H9 (cell line): Measurements from ENCODE around the gene CACNG8. TPM values are rescaled to one million over a fixed set of nuclear protein-coding genes. Genes with fewer than 3 reads are reported as not detected.

Experiments used
- DNase-seq: peaks from one replicate; pipeline ENCODE4 v3.0.0-alpha.2; 2017
- H2AFZ ChIP-seq: one replicate; pipeline ENCODE4 v1.6.1; 2013; ENCODE audit warnings: mild to moderate bottlenecking, low read length, control low read depth, moderate library complexity
- H2AK5ac ChIP-seq: 2 replicates; pipeline ENCODE4 v1.6.1; 2013; ENCODE audit warnings: low read length, control low read depth, mixed read lengths; ENCODE audit not compliant: insufficient read length
- H2BK120ac ChIP-seq: one replicate; pipeline ENCODE4 v1.6.1; 2013; ENCODE audit warnings: low read depth, mild to moderate bottlenecking, low read length, control low read depth, inconsistent platforms; ENCODE audit not compliant: poor library complexity, severe bottlenecking
- H2BK12ac ChIP-seq: 2 replicates; pipeline ENCODE4 v1.6.1; 2013; ENCODE audit warnings: low read length, control low read depth, mixed read lengths, low read depth; ENCODE audit not compliant: insufficient read length
- H2BK15ac ChIP-seq: 2 replicates; pipeline ENCODE4 v1.6.1; 2013; ENCODE audit warnings: low read depth, low read length, control low read depth
- H2BK20ac ChIP-seq: one replicate; pipeline ENCODE4 v1.6.1; 2013; ENCODE audit warnings: low read depth, mild to moderate bottlenecking, low read length, control low read depth, inconsistent platforms; ENCODE audit not compliant: poor library complexity, severe bottlenecking
- H2BK5ac ChIP-seq: 2 replicates; pipeline ENCODE4 v1.6.1; 2013; ENCODE audit warnings: low read length, control low read depth, mixed read lengths; ENCODE audit not compliant: insufficient read length
- H3K14ac ChIP-seq: 2 replicates; pipeline ENCODE4 v1.6.1; 2013; ENCODE audit warnings: low read length, control low read depth; ENCODE audit not compliant: insufficient read depth
- H3K18ac ChIP-seq: 2 replicates; pipeline ENCODE4 v1.6.1; 2013; ENCODE audit warnings: low read depth, mild to moderate bottlenecking, mixed read lengths, low read length, control low read depth; ENCODE audit not compliant: insufficient read length
- H3K23ac ChIP-seq: 2 replicates; pipeline ENCODE4 v1.6.1; 2013; ENCODE audit warnings: low read length, control low read depth, mixed read lengths, low read depth; ENCODE audit not compliant: insufficient read length
- H3K23me2 ChIP-seq: 2 replicates; pipeline ENCODE4 v1.6.1; 2013; ENCODE audit warnings: low read depth, mild to moderate bottlenecking, mixed read lengths, low read length, control low read depth; ENCODE audit not compliant: insufficient read length, poor library complexity, severe bottlenecking
- H3K27ac ChIP-seq: 2 replicates; pipeline ENCODE4 v1.5.1; 2013; ENCODE audit warnings: low read length, control low read depth, mixed read lengths, low read depth; ENCODE audit not compliant: insufficient read length
- H3K27me3 ChIP-seq: 2 replicates; pipeline ENCODE4 v1.6.1; 2013; ENCODE audit warnings: low read length, control low read depth, inconsistent platforms; ENCODE audit not compliant: insufficient read depth
- H3K4ac ChIP-seq: 2 replicates; pipeline ENCODE4 v1.6.1; 2013; ENCODE audit warnings: low read depth, mild to moderate bottlenecking, control low read depth, inconsistent platforms, low read length, moderate library complexity
- H3K4me1 ChIP-seq: 2 replicates; pipeline ENCODE4 v1.6.1; 2013; ENCODE audit warnings: low read length, control low read depth, inconsistent platforms; ENCODE audit not compliant: insufficient read depth
- H3K4me2 ChIP-seq: 2 replicates; pipeline ENCODE4 v1.6.1; 2013; ENCODE audit warnings: low read length, control low read depth, mixed read lengths; ENCODE audit not compliant: insufficient read length, insufficient read depth
- H3K56ac ChIP-seq: 2 replicates; pipeline ENCODE4 v1.6.1; 2013; ENCODE audit warnings: low read depth, mild to moderate bottlenecking, mixed read lengths, low read length, control low read depth; ENCODE audit not compliant: insufficient read length
- H3K79me1 ChIP-seq: 2 replicates; pipeline ENCODE4 v1.6.1; 2013; ENCODE audit warnings: low read depth, mild to moderate bottlenecking, moderate library complexity, low read length, control low read depth, inconsistent platforms; ENCODE audit not compliant: insufficient read depth, poor library complexity, severe bottlenecking
- H3K79me2 ChIP-seq: 2 replicates; pipeline ENCODE4 v1.6.1; 2013; ENCODE audit warnings: low read length, control low read depth, inconsistent platforms; ENCODE audit not compliant: insufficient read depth
- H3K9ac ChIP-seq: 2 replicates; pipeline ENCODE4 v1.6.1; 2013; ENCODE audit warnings: low read length, control low read depth, mixed read lengths; ENCODE audit not compliant: insufficient read length; ENCODE audit errors: extremely low read depth
- H3K9me3 ChIP-seq: one replicate; pipeline ENCODE4 v1.6.1; 2013; ENCODE audit warnings: low read depth, low read length, inconsistent platforms; ENCODE audit not compliant: control insufficient read depth
- H3T11ph ChIP-seq: one replicate; pipeline ENCODE4 v1.6.1; 2013; ENCODE audit warnings: mild to moderate bottlenecking, low read length, control low read depth, inconsistent platforms
- H4K20me1 ChIP-seq: one replicate; pipeline ENCODE4 v1.6.1; 2013; ENCODE audit not compliant: control insufficient read depth, insufficient read length, insufficient read depth
- H4K5ac ChIP-seq: 2 replicates; pipeline ENCODE4 v1.6.1; 2013; ENCODE audit warnings: low read depth, mild to moderate bottlenecking, mixed read lengths, low read length, control low read depth; ENCODE audit not compliant: insufficient read length
- H4K8ac ChIP-seq: replicated peaks from 2 replicates; pipeline ENCODE4 v1.6.1; 2013; ENCODE audit warnings: low read length, control low read depth, mixed read lengths, low read depth; ENCODE audit not compliant: insufficient read length
- H4K91ac ChIP-seq: 2 replicates; pipeline ENCODE4 v1.6.1; 2013; ENCODE audit warnings: low read depth, mild to moderate bottlenecking, moderate library complexity, mixed read lengths, low read length, control low read depth; ENCODE audit not compliant: insufficient read length
- H3K27ac Mint-ChIP-seq, 3 experiments: 2 replicates in 2 of 3; 3 replicates in 1 of 3; pipeline ENCODE4 v1.8.0; 2020 to 2021; ENCODE audit warnings: mixed read lengths in 3 of 3, mild to moderate bottlenecking in 1 of 3, moderate library complexity in 1 of 3
- H3K27me3 Mint-ChIP-seq: 2 replicates; pipeline ENCODE4 v1.8.0; 2021; ENCODE audit warnings: low read depth, mild to moderate bottlenecking, moderate library complexity, mixed read lengths
- H3K36me3 Mint-ChIP-seq, 3 experiments: 2 replicates in 2 of 3; 3 replicates in 1 of 3; pipeline ENCODE4 v1.8.0; 2020 to 2021; ENCODE audit warnings: low read depth in 3 of 3, mixed read lengths in 3 of 3; ENCODE audit not compliant: insufficient read depth in 1 of 3
- H3K4me1 Mint-ChIP-seq, 2 experiments: 2 replicates each; pipeline ENCODE4 v1.8.0; 2020; ENCODE audit warnings: mixed read lengths in 2 of 2
- H3K4me3 Mint-ChIP-seq, 2 experiments: 2 replicates in 1 of 2; 3 replicates in 1 of 2; pipeline ENCODE4 v1.8.0; 2020 to 2021; ENCODE audit warnings: mild to moderate bottlenecking in 2 of 2, mixed read lengths in 2 of 2, moderate library complexity in 1 of 2
- H3K9me3 Mint-ChIP-seq, 2 experiments: 2 replicates in 1 of 2; 3 replicates in 1 of 2; pipeline ENCODE4 v1.8.0; 2020; ENCODE audit warnings: mild to moderate bottlenecking in 2 of 2, mixed read lengths in 2 of 2, moderate library complexity in 1 of 2
- WGBS: extraction: QIAGEN DNeasy Blood & Tissue Kit; methylation state at CpG from one replicate; pipeline ENCODE4 v1.1.7; 2013; ENCODE audit warnings: missing lambda C conversion rate, low lambda C conversion rate, mixed read lengths; ENCODE audit not compliant: insufficient read length; ENCODE audit errors: extremely low coverage; 5-methylcytosine and 5-hydroxymethylcytosine counted together
- total RNA-seq: library from RNA; stranded (reverse); gene quantifications from 2 replicates; pipeline ENCODE4 v1.2.1, GENCODE V29; 2021
- TF ChIP-seq, protein P1 (sequence below): fragments of 200-600 bp; sonication (generic); conservative IDR thresholded peaks from 3 replicates; pipeline ENCODE4 v1.8.0; 2021; ENCODE audit warnings: antibody characterized with exemption, mild to moderate bottlenecking

Gene CACNG8
- total RNA-seq, 1 experiment from 2014 or later = 7.1 TPM

DNA sequence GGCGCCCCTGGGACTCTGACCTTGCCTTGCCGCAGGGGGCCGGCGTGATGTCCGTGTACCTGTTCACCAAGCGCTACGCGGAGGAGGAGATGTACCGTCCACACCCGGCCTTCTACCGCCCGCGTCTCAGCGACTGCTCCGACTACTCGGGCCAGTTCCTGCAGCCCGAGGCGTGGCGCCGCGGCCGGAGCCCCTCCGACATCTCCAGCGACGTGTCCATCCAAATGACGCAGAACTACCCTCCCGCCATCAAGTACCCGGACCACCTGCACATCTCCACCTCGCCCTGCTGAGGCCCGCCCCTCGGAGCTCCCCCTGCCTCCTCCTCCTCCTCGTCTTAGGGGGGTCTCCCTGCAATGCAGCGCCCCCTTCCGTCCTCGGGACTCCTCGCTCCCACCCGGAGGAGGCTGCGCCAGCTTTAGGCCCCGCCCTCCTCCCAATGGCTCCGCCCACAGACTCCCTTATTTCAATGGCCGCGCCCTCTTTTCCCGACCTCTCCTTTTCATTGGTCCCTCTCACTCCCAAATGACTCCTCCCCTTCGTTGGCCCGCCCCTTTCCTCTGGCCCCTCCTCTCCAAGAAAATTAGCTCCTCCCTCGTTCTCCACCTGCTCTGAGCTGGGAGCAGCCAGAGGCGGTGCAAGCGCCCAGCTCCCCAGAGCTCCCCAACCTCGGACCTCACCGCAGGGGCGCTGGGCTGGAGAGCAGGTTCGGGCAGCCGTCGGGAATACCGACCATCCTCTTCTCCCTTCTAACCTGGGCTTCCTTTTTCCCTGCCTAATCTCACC, 20.5 kb upstream of the CACNG8 start:
- no peak overlapping the region for H2BK120ac ChIP-seq
- no peak overlapping the region for H3K56ac ChIP-seq
- WGBS = no CpG with 5 or more reads among the region's 55 CpGs
- peak; percentile 97 for DNase-seq
- H3K27ac ChIP-seq = no peak overlapping the region
- H3K79me2 ChIP-seq = no peaks in the 10 kb centered on the region
- H3K4ac ChIP-seq = no peak overlapping the region
- H3K23ac ChIP-seq = no peak overlapping the region
- H4K8ac ChIP-seq = no peak overlapping the region
- peak overlapping the region; percentile 53 for H3K9ac ChIP-seq
- H3K4me3 Mint-ChIP-seq = peak overlapping the region; percentile 78 to 96
- H3K27me3 ChIP-seq = no peaks in the 10 kb centered on the region
- no peak overlapping the region for H2BK20ac ChIP-seq
- peaks cover 14 to 27% of the 10 kb centered on the region in 2 experiments for H3K4me1 Mint-ChIP-seq
- no peaks in the 10 kb centered on the region for H3K79me1 ChIP-seq
- no peak overlapping the region for H2AFZ ChIP-seq
- no peak overlapping the region for H2BK5ac ChIP-seq
- H3K4me1 ChIP-seq = peaks cover 4% of the 10 kb centered on the region; the same call in 1 of the 2 replicates
- no peak overlapping the region for H2BK12ac ChIP-seq
- H4K20me1 ChIP-seq = no peaks in the 10 kb centered on the region
- H3K23me2 ChIP-seq = peaks cover 19% of the 10 kb centered on the region
- H3K4me2 ChIP-seq = peak overlapping the region; percentile 80
- peak overlapping the region; percentile 65 to 93 (median 89); a peak in 4 of 7 replicates for H3K27ac Mint-ChIP-seq
- peak overlapping the region; percentile 37; the same call in 1 of the 2 replicates for H3K14ac ChIP-seq
- H2BK15ac ChIP-seq = no peak overlapping the region
- TF ChIP-seq, protein P1, sequence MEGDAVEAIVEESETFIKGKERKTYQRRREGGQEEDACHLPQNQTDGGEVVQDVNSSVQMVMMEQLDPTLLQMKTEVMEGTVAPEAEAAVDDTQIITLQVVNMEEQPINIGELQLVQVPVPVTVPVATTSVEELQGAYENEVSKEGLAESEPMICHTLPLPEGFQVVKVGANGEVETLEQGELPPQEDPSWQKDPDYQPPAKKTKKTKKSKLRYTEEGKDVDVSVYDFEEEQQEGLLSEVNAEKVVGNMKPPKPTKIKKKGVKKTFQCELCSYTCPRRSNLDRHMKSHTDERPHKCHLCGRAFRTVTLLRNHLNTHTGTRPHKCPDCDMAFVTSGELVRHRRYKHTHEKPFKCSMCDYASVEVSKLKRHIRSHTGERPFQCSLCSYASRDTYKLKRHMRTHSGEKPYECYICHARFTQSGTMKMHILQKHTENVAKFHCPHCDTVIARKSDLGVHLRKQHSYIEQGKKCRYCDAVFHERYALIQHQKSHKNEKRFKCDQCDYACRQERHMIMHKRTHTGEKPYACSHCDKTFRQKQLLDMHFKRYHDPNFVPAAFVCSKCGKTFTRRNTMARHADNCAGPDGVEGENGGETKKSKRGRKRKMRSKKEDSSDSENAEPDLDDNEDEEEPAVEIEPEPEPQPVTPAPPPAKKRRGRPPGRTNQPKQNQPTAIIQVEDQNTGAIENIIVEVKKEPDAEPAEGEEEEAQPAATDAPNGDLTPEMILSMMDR = peak; percentile 96
- no peaks in the 10 kb centered on the region for H3K9me3 ChIP-seq
- H3K27me3 Mint-ChIP-seq = peaks cover 3% of the 10 kb centered on the region
- H3K9me3 Mint-ChIP-seq = no peaks in the 10 kb centered on the region; a peak in 2 of 5 replicates
- H3K18ac ChIP-seq = peak overlapping the region; percentile 76
- H2AK5ac ChIP-seq = no peak overlapping the region
- no peak overlapping the region for H4K91ac ChIP-seq
- H3K36me3 Mint-ChIP-seq = peaks cover 15 to 27% (median 27%) of the 10 kb centered on the region in 3 experiments; a peak in 6 of 7 replicates
- no peak overlapping the region for H3T11ph ChIP-seq
- H4K5ac ChIP-seq = no peak overlapping the region
